ENCODE measurements around the gene MAML2.

MAML2 gene

DNA sequence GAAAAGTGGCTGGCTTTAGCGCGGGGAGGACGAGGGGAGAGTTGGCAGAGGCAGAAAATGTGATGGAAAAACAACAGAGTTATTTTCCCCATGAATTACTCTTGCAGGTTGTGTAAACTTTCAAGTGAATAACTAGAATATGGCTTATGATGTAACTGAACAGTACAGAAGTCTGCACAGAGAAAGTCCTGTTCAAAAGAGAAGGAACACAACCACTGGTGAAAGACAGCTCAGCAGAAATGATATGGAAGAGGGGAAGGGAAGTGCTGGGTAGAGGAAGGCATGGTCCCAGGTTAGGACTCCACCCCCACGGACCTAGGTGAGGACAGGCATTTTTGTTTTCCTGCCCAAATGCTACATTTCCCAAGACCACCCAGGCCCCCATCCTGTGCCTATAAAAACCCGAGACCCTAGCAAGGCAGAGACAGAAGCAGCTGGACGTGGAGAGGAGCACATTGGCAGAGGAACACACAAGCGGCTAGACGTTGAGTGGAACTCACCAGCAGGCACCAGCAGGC lies 77.7 kb downstream of the MAML2 start:
- Histone ChIP-seq H3K4me3 (ENCODE audit: low read length) (no peak overlapping the region), H3K4me1 (ENCODE audit: insufficient read depth, low read length) (peaks cover 18% of the 10 kb centered on the region), H3K27ac (ENCODE audit: low read depth, low read length) (no peak overlapping the region), H3K36me3 (ENCODE audit: insufficient read depth, low read length) (no peaks in the 10 kb centered on the region), H3K9me3 (ENCODE audit: insufficient read depth, low read depth, low read length) (no peaks in the 10 kb centered on the region), H3K9ac (ENCODE audit: low read depth, low read length) (no peak overlapping the region), H3K27me3 (ENCODE audit: insufficient read depth, low read length) (no peaks in the 10 kb centered on the region)
- 88% methylated on average over 8 of the region's 8 CpGs for WGBS

GRCh38 chr11:96264364-96264763 lies 78.6 kb downstream of the MAML2 start:
- Histone ChIP-seq H3K27ac (ENCODE audit: low read depth, low read length) (no peak overlapping the region), H3K9ac (ENCODE audit: low read depth, low read length) (no peak overlapping the region), H3K4me1 (ENCODE audit: insufficient read depth, low read length) (peaks cover 26% of the 10 kb centered on the region), H3K4me3 (ENCODE audit: low read length) (no peak overlapping the region), H3K36me3 (ENCODE audit: insufficient read depth, low read length) (no peaks in the 10 kb centered on the region), H3K27me3 (ENCODE audit: insufficient read depth, low read length) (no peaks in the 10 kb centered on the region), H3K9me3 (ENCODE audit: insufficient read depth, low read depth, low read length) (no peaks in the 10 kb centered on the region)
- WGBS, result 82% methylated on average over 4 of the region's 4 CpGs

DNA sequence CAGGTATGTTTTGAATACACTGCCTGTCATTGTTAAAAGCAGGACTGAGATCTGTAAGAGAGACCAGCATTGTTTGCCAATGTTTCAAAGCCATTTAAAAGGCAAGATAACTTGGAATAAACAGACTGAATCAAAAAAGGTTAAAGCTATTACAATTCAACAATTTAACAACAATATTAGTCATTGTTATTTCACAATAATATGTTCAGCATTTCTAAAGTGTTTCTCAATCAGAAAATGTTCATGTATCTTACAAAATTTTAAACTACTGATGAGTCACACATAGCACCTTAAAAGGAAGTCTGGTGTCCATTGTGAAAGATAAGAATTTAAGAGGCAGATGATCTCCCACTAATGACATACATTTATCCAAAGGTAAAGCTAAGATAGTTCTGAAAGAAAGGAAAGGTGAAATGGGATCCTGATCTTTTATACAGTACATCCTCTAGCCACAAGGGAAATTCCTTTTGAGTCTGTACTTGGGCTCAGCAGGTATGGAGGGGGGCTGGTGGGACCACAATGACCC lies 79.7 kb downstream of the MAML2 start:
- H3K4me1 ChIP-seq (ENCODE audit: insufficient read depth, low read length), result peaks cover 36% of the 10 kb centered on the region
- no peak overlapping the region for H3K27ac ChIP-seq (ENCODE audit: low read depth, low read length)
- H3K4me3 ChIP-seq (ENCODE audit: low read length), result no peak overlapping the region

GRCh38 chr11:96260532-96260931 lies 82.5 kb downstream of the MAML2 start:
- Histone ChIP-seq H3K9ac (ENCODE audit: low read depth, low read length) (no peak overlapping the region), H3K4me1 (ENCODE audit: insufficient read depth, low read length) (peaks cover 25% of the 10 kb centered on the region; the same call in 1 of the 2 replicates), H3K27me3 (ENCODE audit: insufficient read depth, low read length) (no peaks in the 10 kb centered on the region), H3K9me3 (ENCODE audit: insufficient read depth, low read depth, low read length) (no peaks in the 10 kb centered on the region), H3K4me3 (ENCODE audit: low read length) (no peak overlapping the region), H3K27ac (ENCODE audit: low read depth, low read length) (no peak overlapping the region), H3K36me3 (ENCODE audit: insufficient read depth, low read length) (no peaks in the 10 kb centered on the region)
- 90% methylated on average over 2 of the region's 2 CpGs for WGBS

More for the DNA sequence above, 79.7 kb downstream of the MAML2 start:
- Histone ChIP-seq H3K36me3 (ENCODE audit: insufficient read depth, low read length) (no peaks in the 10 kb centered on the region), H3K9ac (ENCODE audit: low read depth, low read length) (no peak overlapping the region), H3K27me3 (ENCODE audit: insufficient read depth, low read length) (no peaks in the 10 kb centered on the region), H3K9me3 (ENCODE audit: insufficient read depth, low read depth, low read length) (no peaks in the 10 kb centered on the region)

- WGBS, result 83% methylated on average over 3 of the region's 3 CpGs
- H3K9me3 ChIP-seq (ENCODE audit: insufficient read depth, low read depth, low read length), result no peaks in the 10 kb centered on the region
- H3K4me1 ChIP-seq (ENCODE audit: insufficient read depth, low read length), result peaks cover 25% of the 10 kb centered on the region; the same call in 1 of the 2 replicates
- H3K27me3 ChIP-seq (ENCODE audit: insufficient read depth, low read length), result no peaks in the 10 kb centered on the region
- no peak overlapping the region for H3K27ac ChIP-seq (ENCODE audit: low read depth, low read length)
- H3K36me3 ChIP-seq (ENCODE audit: insufficient read depth, low read length), result no peaks in the 10 kb centered on the region
- H3K4me3 ChIP-seq (ENCODE audit: low read length), result no peak overlapping the region
- H3K9ac ChIP-seq (ENCODE audit: low read depth, low read length), result no peak overlapping the region
Measured at GRCh38 chr11:96260067-96260511, 82.9 kb downstream of the MAML2 start.

DNA sequence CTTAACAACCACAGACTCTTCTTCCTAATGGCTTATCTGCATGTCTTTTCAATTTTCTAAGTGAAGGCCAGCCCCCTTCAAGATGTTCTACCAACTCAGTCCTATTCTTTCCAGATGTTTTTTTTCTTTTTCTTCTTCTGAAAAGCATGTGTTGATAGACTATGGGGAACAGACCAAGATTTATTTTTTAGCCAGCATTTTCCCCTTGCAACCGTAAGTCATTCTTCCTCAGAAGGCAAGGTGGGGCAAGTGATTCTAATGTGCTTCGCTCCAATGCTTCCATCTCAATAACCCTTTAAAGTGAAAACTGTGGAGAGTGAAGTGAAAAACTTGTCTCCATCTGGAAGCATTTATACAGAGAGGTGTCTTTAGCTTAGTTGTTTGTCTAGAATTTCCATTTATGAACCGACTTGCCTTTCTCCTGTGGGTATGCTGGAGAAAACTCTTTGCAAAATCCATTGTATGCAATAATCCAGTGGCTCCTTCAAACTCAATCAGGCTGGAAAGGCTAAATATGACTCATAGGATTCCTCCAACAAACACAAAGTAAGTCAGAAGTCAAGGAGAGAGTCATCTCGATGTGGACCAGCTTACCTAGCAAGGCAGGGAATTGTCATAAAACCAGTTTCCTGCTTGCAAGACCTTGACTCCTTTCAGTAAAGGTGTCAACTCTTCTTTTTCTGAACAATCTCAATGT lies 83.7 kb downstream of the MAML2 start:
- no peak overlapping the region for H3K9ac ChIP-seq (ENCODE audit: low read depth, low read length)
- no peaks in the 10 kb centered on the region for H3K36me3 ChIP-seq (ENCODE audit: insufficient read depth, low read length)
- WGBS, result 91% methylated on average over 4 of the region's 4 CpGs
- H3K4me3 ChIP-seq (ENCODE audit: low read length), result no peak overlapping the region
- H3K4me1 ChIP-seq (ENCODE audit: insufficient read depth, low read length), result peaks cover 29% of the 10 kb centered on the region
- no peak overlapping the region for H3K27ac ChIP-seq (ENCODE audit: low read depth, low read length)
- no peaks in the 10 kb centered on the region for H3K27me3 ChIP-seq (ENCODE audit: insufficient read depth, low read length)
- H3K9me3 ChIP-seq (ENCODE audit: insufficient read depth, low read depth, low read length), result no peaks in the 10 kb centered on the region

DNA sequence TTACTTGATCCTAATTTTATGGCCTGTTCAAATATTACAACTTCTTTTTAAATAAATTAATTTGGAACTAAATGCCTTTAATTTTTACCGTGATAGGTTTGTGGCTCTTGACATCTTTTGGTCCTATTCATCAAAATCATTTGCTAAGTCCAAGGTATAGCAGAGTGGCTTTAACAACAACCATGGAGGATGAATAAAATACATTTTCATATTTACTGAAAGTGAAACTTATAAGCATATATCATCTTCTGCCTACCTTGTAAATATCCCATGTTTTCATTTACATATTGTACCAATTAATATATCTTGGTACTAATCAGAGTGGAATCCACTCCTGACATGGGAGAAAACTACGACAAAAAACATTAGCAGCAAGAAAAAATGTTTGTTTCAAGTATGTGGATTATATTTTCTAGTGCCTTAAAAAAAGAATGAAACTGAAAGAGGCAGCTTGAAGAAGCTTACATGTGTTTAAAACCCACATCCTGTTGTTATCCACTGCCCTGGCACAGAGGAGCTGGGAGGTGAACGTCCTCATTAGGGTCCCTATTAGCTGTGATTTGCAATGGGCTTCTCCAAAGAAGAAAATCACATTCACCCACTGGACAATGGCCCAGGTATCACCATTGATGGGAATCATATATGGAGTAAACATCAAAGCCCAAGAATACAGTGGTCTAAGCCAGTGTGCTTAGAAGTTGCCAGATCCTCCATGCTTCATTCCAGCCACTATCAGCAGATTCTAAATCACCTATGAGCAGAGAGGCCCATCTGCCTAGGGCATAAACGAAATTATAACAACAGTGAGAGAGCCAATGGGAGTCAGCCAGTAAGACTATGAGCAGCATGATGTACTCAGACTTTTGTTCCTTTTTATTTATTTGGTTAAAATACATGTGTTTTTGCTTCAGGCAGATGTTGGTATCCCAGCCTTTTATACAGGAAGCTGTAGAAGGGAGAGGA lies 84.7 kb downstream of the MAML2 start:
- H3K4me3 ChIP-seq (ENCODE audit: low read length), result no peak overlapping the region
- H3K9me3 ChIP-seq (ENCODE audit: insufficient read depth, low read depth, low read length), result no peaks in the 10 kb centered on the region
- H3K36me3 ChIP-seq (ENCODE audit: insufficient read depth, low read length), result no peaks in the 10 kb centered on the region
- H3K27me3 ChIP-seq (ENCODE audit: insufficient read depth, low read length), result no peaks in the 10 kb centered on the region
- H3K27ac ChIP-seq (ENCODE audit: low read depth, low read length), result no peak overlapping the region
- WGBS, result 84% methylated on average over 4 of the region's 4 CpGs
- no peak overlapping the region for H3K9ac ChIP-seq (ENCODE audit: low read depth, low read length)
- H3K4me1 ChIP-seq (ENCODE audit: insufficient read depth, low read length), result peaks cover 33% of the 10 kb centered on the region

- Histone ChIP-seq H3K9me3 (ENCODE audit: insufficient read depth, low read depth, low read length) (no peaks in the 10 kb centered on the region), H3K27ac (ENCODE audit: low read depth, low read length) (no peak overlapping the region), H3K4me3 (ENCODE audit: low read length) (no peak overlapping the region), H3K36me3 (ENCODE audit: insufficient read depth, low read length) (no peaks in the 10 kb centered on the region), H3K27me3 (ENCODE audit: insufficient read depth, low read length) (no peaks in the 10 kb centered on the region), H3K4me1 (ENCODE audit: insufficient read depth, low read length) (peaks cover 39% of the 10 kb centered on the region), H3K9ac (ENCODE audit: low read depth, low read length) (no peak overlapping the region)
Measured at GRCh38 chr11:96257036-96257435, 86.0 kb downstream of the MAML2 start.

DNA sequence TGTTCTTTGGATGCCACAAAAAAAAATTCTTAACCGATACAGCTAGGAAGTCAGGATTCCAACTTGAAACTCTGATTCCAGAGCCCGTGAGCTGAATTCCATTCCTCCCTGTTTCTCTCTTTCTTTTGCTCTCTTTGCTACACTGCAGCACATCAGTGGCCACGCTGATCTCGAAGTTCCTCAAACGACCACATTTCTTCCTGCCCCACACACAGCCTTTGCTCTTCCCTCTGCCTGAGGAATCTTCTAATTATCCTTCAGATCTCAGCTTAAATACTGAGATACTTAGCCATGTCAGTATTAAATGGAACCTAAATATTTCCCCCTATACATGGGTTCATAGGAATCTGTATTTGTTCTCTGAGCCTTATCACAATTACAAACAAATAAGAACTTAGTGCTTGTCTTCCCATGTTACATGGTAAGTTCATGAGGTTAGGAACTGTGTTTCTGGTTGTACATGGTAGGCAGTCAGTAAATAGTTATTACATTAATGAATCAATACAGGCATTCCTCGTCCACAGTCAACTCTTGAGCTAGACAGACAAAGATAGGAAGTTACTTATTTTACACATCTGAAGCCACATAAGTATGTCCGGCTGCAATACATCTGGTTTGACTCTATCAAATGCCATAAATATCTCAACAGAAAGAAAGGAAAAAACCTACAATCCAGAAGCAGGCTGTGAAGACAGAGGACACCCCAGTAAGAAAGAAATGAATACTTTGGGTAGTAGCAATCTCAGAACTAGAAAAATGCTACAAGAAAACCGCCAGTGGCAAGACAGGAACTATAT lies 86.6 kb downstream of the MAML2 start:
- no peaks in the 10 kb centered on the region for H3K36me3 ChIP-seq (ENCODE audit: insufficient read depth, low read length)
- H3K4me1 ChIP-seq (ENCODE audit: insufficient read depth, low read length), result peaks cover 39% of the 10 kb centered on the region
- no peak overlapping the region for H3K4me3 ChIP-seq (ENCODE audit: low read length)
- H3K9me3 ChIP-seq (ENCODE audit: insufficient read depth, low read depth, low read length), result no peaks in the 10 kb centered on the region
- H3K27me3 ChIP-seq (ENCODE audit: insufficient read depth, low read length), result no peaks in the 10 kb centered on the region
- 90% methylated on average over 8 of the region's 8 CpGs for WGBS
- no peak overlapping the region for H3K9ac ChIP-seq (ENCODE audit: low read depth, low read length)
- no peak overlapping the region for H3K27ac ChIP-seq (ENCODE audit: low read depth, low read length)

GRCh38 chr11:96254854-96255253 lies 88.1 kb downstream of the MAML2 start:
- H3K36me3 ChIP-seq (ENCODE audit: insufficient read depth, low read length), result no peaks in the 10 kb centered on the region
- peaks cover 35% of the 10 kb centered on the region for H3K4me1 ChIP-seq (ENCODE audit: insufficient read depth, low read length)
- no peak overlapping the region for H3K27ac ChIP-seq (ENCODE audit: low read depth, low read length)
- 94% methylated on average over 8 of the region's 8 CpGs for WGBS
- no peaks in the 10 kb centered on the region for H3K9me3 ChIP-seq (ENCODE audit: insufficient read depth, low read depth, low read length)
- H3K9ac ChIP-seq (ENCODE audit: low read depth, low read length), result no peak overlapping the region
- no peaks in the 10 kb centered on the region for H3K27me3 ChIP-seq (ENCODE audit: insufficient read depth, low read length)
- H3K4me3 ChIP-seq (ENCODE audit: low read length), result no peak overlapping the region

Data from HUES64 (cell line).